IPS DF 4.7 (cell line): ENCODE results near the gene TOMM20.

ENCODE experiments used
- DNase-seq: peaks from one replicate; pipeline ENCODE4 v3.0.0-alpha.2; 2013; ENCODE audit warnings: low spot score; ENCODE audit errors: extremely low read depth

TOMM20 gene

DNA sequence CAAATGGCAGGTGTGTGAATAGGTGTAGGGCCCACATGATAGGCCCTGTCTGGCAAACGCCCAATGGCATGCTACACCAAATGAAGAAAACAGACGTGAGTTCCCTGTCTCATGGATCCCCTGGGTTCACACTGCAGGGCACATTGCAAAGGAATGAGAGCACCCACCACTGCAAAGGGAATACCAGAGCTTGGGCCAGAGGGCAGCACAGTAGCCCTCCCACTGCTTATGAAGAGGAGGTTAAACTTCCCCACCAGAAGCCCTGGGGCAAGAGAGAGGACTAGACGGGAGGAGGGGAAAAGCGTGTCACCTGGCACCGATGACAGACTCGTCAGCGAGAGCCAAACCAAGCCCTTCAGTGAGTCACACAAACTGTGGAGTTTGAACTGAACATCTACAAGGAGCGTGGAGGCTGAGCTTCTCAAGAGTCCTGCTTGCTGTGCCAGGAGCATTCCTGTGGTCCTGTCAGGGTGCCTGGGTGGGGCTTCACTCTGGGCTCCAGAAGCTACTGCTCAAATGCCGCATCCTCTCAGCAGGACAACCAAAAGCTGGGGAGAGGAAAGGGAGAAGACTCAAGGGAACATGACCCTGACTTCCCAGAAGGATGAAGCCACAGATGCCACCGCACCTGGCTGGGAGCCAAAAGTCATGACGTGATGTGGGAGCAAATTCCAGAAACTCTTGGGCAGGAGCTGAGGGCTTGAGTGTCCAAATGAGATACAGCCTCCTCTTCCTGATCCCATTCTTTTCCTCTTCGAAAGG lies 61.1 kb downstream of the TOMM20 start:
- DNase-seq, result no peak

DNA sequence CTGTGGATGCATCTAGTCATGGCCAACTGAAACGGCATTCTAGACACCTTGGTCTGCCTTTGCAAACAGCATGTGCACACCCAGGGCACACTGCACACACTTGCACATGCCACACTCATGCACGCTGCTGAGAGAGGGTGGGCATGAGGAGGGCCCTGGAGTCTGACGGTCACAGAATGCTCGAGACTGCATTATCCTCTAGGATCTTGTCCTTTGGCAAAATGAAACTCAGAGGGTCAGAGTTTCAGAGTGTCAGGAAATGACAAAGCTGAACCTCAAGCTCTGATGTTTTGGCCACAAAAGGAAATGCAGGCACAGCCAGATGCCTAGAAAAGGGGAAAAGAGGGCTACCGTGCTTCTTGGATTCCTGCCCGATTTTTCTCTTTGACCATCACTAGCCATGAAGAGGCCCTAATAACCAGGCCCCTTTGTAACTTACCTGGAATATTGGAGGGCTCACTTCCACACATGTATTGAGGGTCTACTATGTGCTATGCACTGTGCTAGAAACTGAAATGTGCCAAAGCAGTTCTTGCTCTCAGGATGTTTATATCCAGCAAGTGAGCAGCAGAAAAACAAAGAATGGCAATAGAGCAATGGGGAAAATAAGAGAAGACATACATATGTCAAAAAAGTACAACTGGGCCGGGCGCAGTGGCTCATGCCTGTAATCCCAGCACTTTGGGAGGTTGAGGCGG lies 65.4 kb downstream of the TOMM20 start:
- no peak for DNase-seq

DNA sequence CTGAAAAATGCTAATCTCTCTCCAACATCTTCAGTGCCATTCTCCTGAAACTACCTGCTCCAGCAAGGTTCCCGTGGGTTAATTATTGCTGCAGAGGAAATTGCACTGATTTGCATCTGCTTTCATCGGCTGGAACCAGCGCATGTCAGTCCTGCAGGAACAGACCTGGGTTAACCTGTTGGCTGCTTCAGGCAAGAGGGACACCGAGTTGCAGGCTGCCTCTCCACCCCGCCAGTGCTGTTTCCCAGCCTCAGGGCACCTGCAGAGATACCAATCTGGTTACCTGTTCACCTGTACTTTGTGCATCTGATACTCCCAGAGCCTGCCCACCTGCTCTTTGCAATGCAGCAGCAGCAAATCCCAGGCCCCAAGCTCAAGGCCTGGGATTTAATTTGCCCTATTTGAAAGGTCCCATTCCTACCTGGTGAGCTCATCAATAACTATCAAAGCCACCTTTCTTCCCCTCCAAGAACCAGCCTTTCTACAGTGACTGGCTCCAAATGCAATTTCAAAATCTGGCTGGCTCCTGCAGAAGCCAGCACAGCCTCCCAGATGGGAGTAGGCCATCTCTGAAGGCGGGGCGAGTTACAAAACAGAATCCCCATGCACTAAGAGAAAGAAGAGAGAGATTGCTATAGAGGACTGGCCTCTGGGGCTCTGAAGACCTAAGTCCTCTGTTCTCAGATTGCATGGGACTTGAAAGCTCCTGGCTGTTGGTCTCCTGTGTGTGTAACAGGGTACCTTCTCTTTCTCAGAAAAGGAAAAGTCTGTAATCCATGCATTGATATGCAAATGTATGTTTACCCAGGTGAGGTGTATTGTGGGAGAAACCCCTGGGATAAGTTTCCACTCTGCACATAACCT lies 67.8 kb downstream of the TOMM20 start:
- peak; percentile 38 for DNase-seq
